Activated CD8-positive, alpha-beta T cell treated with anti-CD3 and anti-CD28 coated beads, Interleukin-2, amount 10 ng/mL, durations not matched to agents 7 days and 5 days (primary cell): Measurements from ENCODE around the gene SERTAD4. TPM values are rescaled to one million over a fixed set of nuclear protein-coding genes. Genes with fewer than 3 reads are reported as not detected.
"Not testable (repeated sequence)": the region's sequence is repeated elsewhere in the genome, so short reads cannot be mapped to it uniquely, and the experiment has no call there.

Source experiments
- ATAC-seq: fragments of 150-1000 bp; cut with Tn5 transposase; one replicate; pipeline ENCODE4 v1.10.0; 2021; ENCODE audit warnings: moderate library complexity
- CTCF ChIA-PET: fragments of 350-600 bp; sonication (Branson Sonifier 250); formaldehyde crosslinking; loops from one replicate; lab custom pipeline; 2021; ENCODE audit warnings: antibody characterized with exemption; lab: Charles Lee
- POLR2A ChIA-PET: fragments of 350-600 bp; sonication (Branson Sonifier 250); formaldehyde crosslinking; loops from one replicate; lab custom pipeline; 2021; ENCODE audit warnings: antibody characterized with exemption; lab: Charles Lee
- DNase-seq: peaks from one replicate; pipeline ENCODE4 v3.0.0-alpha.2; 2020
- H3K27ac Mint-ChIP-seq: one replicate; pipeline ENCODE4 v1.8.0; 2021; ENCODE audit warnings: mild to moderate bottlenecking, mixed read lengths
- H3K27me3 Mint-ChIP-seq: one replicate; pipeline ENCODE4 v1.8.0; 2021; ENCODE audit warnings: low read depth, mixed read lengths
- H3K36me3 Mint-ChIP-seq: one replicate; pipeline ENCODE4 v1.8.0; 2021; ENCODE audit warnings: low read depth, mixed read lengths
- H3K4me1 Mint-ChIP-seq: one replicate; pipeline ENCODE4 v1.8.0; 2021; ENCODE audit warnings: low read depth, mixed read lengths
- H3K4me3 Mint-ChIP-seq: one replicate; pipeline ENCODE4 v1.8.0; 2021; ENCODE audit warnings: mild to moderate bottlenecking, mixed read lengths
- H3K9me3 Mint-ChIP-seq: one replicate; pipeline ENCODE4 v1.8.0; 2022; ENCODE audit warnings: mixed read lengths; ENCODE audit not compliant: insufficient read depth
- total RNA-seq, 2 experiments: library from RNA; stranded (reverse); gene quantifications; one replicate each; pipeline ENCODE4 v1.2.3, GENCODE V29; 2021

The SERTAD4 gene
- not detected for total RNA-seq

- POLR2A ChIA-PET, result no interaction called here
- ATAC-seq (peak; percentile 34), DNase-seq (no peak)
These were observed at the start of gene SERTAD4 for GRCh38 chr1:210232511-210233215. Gene SERTAD4 (plus strand): TSS chr1:210232796. CDS start chr1:210237961, 5,165 bp downstream.

GRCh38 chr1:210185063-210185462, 47.5 kb upstream of the SERTAD4 start:
- Mint-ChIP-seq H3K4me3 (no peak overlapping the region), H3K4me1 (no peaks in the 10 kb centered on the region), H3K9me3 (no peaks in the 10 kb centered on the region), H3K27ac (no peak overlapping the region), H3K27me3 (peaks cover 2% of the 10 kb centered on the region), H3K36me3 (no peaks in the 10 kb centered on the region)
- POLR2A ChIA-PET, result no interaction called here
- no peak for ATAC-seq
- CTCF ChIA-PET, result no interaction called here
- no peak for DNase-seq

More at GRCh38 chr1:210232511-210233215, at the start of gene SERTAD4:
- peaks cover 51% of the 10 kb centered on the region for H3K27me3 Mint-ChIP-seq
- H3K4me1 Mint-ChIP-seq, result peaks cover 7% of the 10 kb centered on the region
- no peaks in the 10 kb centered on the region for H3K36me3 Mint-ChIP-seq
- no peaks in the 10 kb centered on the region for H3K9me3 Mint-ChIP-seq
- H3K27ac Mint-ChIP-seq, result no peak within 1 kb of the TSS
- H3K4me3 Mint-ChIP-seq, result peak within 1 kb of the TSS; percentile 36
- CTCF ChIA-PET, result no interaction called here

GRCh38 chr1:210187849-210188606, 44.6 kb upstream of the SERTAD4 start:
- H3K27ac Mint-ChIP-seq, ATAC-seq, H3K27me3 Mint-ChIP-seq, H3K4me1 Mint-ChIP-seq, CTCF ChIA-PET, H3K4me3 Mint-ChIP-seq, POLR2A ChIA-PET, H3K9me3 Mint-ChIP-seq, H3K36me3 Mint-ChIP-seq, DNase-seq: not testable (repeated sequence)

GRCh38 chr1:210189426-210189825, 43.2 kb upstream of the SERTAD4 start:
- ATAC-seq (no peak), DNase-seq (no peak)
- POLR2A ChIA-PET, result no interaction called here
- CTCF ChIA-PET, result no interaction called here
- no peaks in the 10 kb centered on the region for H3K9me3 Mint-ChIP-seq
- no peaks in the 10 kb centered on the region for H3K4me1 Mint-ChIP-seq
- H3K4me3 Mint-ChIP-seq, result no peak overlapping the region
- H3K27me3 Mint-ChIP-seq, result no peaks in the 10 kb centered on the region
- H3K27ac Mint-ChIP-seq, result no peak overlapping the region
- H3K36me3 Mint-ChIP-seq, result no peaks in the 10 kb centered on the region

- Mint-ChIP-seq H3K4me3 (no peak overlapping the region), H3K36me3 (no peaks in the 10 kb centered on the region), H3K27ac (no peak overlapping the region), H3K9me3 (peaks cover 6% of the 10 kb centered on the region), H3K4me1 (no peaks in the 10 kb centered on the region), H3K27me3 (peaks cover 3% of the 10 kb centered on the region)
- no peak for ATAC-seq
- no peak for DNase-seq
- CTCF ChIA-PET, result no interaction called here
- POLR2A ChIA-PET, result no interaction called here
These were observed 36.9 kb upstream of the SERTAD4 start for GRCh38 chr1:210195635-210196160.

- DNase-seq, H3K4me3 Mint-ChIP-seq, H3K9me3 Mint-ChIP-seq, ATAC-seq, POLR2A ChIA-PET, H3K36me3 Mint-ChIP-seq, H3K27ac Mint-ChIP-seq, CTCF ChIA-PET, H3K27me3 Mint-ChIP-seq, H3K4me1 Mint-ChIP-seq: not testable (repeated sequence)
These were observed 36.3 kb upstream of the SERTAD4 start for GRCh38 chr1:210196266-210196665.

GRCh38 chr1:210198840-210199239, 33.8 kb upstream of the SERTAD4 start:
- H3K4me1 Mint-ChIP-seq, result no peaks in the 10 kb centered on the region
- ChIA-PET POLR2A (no interaction called here), CTCF (no interaction called here)

GRCh38 chr1:210200124-210200736, 32.4 kb upstream of the SERTAD4 start:
- no peak overlapping the region for H3K27ac Mint-ChIP-seq
- CTCF ChIA-PET, result interaction anchor here (0.7 kb wide), 1 partner anchor 112 kb away, joined by 3 read pairs; no protein-coding TSS in a partner anchor
- no peaks in the 10 kb centered on the region for H3K4me1 Mint-ChIP-seq
- DNase-seq, result no peak
- H3K36me3 Mint-ChIP-seq, result no peaks in the 10 kb centered on the region
- no peak for ATAC-seq
- H3K4me3 Mint-ChIP-seq, result no peak overlapping the region
- peaks cover 9% of the 10 kb centered on the region for H3K27me3 Mint-ChIP-seq
- peaks cover 6% of the 10 kb centered on the region for H3K9me3 Mint-ChIP-seq
- POLR2A ChIA-PET, result no interaction called here

More at GRCh38 chr1:210198840-210199239, 33.8 kb upstream of the SERTAD4 start:
- Mint-ChIP-seq H3K27ac (no peak overlapping the region), H3K4me3 (no peak overlapping the region), H3K9me3 (peaks cover 6% of the 10 kb centered on the region), H3K36me3 (no peaks in the 10 kb centered on the region), H3K27me3 (peaks cover 9% of the 10 kb centered on the region)
- no peak for DNase-seq
- no peak for ATAC-seq

- no peaks in the 10 kb centered on the region for H3K9me3 Mint-ChIP-seq
These were observed 30.9 kb upstream of the SERTAD4 start for GRCh38 chr1:210201681-210202080.

GRCh38 chr1:210207597-210208450, 24.8 kb upstream of the SERTAD4 start:
- Mint-ChIP-seq H3K27ac (no peak overlapping the region), H3K4me3 (no peak overlapping the region), H3K36me3 (no peaks in the 10 kb centered on the region), H3K4me1 (no peaks in the 10 kb centered on the region), H3K9me3 (no peaks in the 10 kb centered on the region), H3K27me3 (peaks cover 6% of the 10 kb centered on the region)
- ATAC-seq (no peak), DNase-seq (no peak)
- ChIA-PET POLR2A (no interaction called here), CTCF (no interaction called here)

More at GRCh38 chr1:210201681-210202080, 30.9 kb upstream of the SERTAD4 start:
- Mint-ChIP-seq H3K36me3 (no peaks in the 10 kb centered on the region), H3K4me1 (no peaks in the 10 kb centered on the region), H3K27me3 (peaks cover 9% of the 10 kb centered on the region), H3K27ac (no peak overlapping the region), H3K4me3 (no peak overlapping the region)
- POLR2A ChIA-PET, result no interaction called here
- CTCF ChIA-PET, result no interaction called here
- DNase-seq (no peak), ATAC-seq (no peak)

GRCh38 chr1:210213335-210213734, 19.3 kb upstream of the SERTAD4 start:
- CTCF ChIA-PET, result no interaction called here
- no peaks in the 10 kb centered on the region for H3K9me3 Mint-ChIP-seq
- POLR2A ChIA-PET, result no interaction called here
- H3K36me3 Mint-ChIP-seq, result no peaks in the 10 kb centered on the region
- peaks cover 8% of the 10 kb centered on the region for H3K27me3 Mint-ChIP-seq
- H3K4me1 Mint-ChIP-seq, result no peaks in the 10 kb centered on the region
- DNase-seq (no peak), ATAC-seq (no peak)
- no peak overlapping the region for H3K27ac Mint-ChIP-seq
- no peak overlapping the region for H3K4me3 Mint-ChIP-seq
